HG03064 (cell line): Measurements from ENCODE around the gene CYP26B1.

Source experiments
- ATAC-seq: cut with Tn5 transposase; IDR thresholded peaks from one replicate; pipeline ENCODE4 v1.9.1; 2021; ENCODE audit warnings: low read depth; ENCODE audit not compliant: unreplicated experiment

Gene CYP26B1

DNA sequence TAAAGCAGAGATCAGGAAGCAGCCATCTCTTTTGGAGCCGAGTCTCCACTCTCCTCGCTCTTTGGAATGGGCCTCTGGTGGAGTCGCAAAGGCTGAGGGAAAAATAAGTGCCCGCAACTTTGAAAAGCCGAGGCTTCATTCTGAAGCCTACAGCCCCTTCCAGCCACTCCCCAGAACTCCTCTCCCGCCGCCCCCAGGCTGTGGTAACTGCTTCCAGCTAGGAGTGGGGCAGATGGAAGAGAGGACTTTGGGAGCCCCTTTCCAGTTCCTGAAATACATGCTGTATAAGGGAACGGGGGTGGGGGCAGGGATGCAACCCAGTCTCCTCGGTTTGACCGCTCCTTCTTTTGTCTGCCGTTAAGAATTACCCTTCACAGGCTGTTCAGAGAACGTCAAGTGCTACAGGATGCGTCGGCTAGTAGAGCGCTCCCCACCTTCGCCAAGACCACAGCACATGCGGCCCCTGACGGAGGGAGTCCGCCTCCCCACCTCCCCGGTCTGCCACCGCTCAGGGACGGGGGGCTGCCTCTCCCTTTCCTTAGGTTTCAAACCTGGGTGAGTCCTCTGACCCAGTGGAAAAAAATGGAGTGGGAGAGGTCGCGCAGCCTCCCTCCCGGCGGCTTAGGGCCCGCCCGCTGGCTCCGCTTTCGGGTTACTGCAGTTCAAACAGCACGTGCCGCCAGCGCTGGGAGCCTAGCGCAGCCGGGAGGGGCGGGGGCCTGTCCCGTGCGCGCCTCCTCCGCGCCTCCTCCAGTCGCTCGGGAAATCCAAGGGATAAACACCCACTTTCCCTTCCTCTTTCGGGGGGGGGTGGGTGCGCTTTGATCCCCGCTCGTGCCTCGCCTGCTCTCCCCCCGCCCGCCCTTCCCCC is 4.9 kb downstream of the CYP26B1 start:
- no peak for ATAC-seq

- no peak for ATAC-seq
Observed at GRCh38 chr2:72141881-72142451, 5.7 kb downstream of the CYP26B1 start.

GRCh38 chr2:72141032-72141645 is 6.5 kb downstream of the CYP26B1 start:
- ATAC-seq, result no peak

GRCh38 chr2:72140621-72140960 is 7.1 kb downstream of the CYP26B1 start:
- ATAC-seq, result no peak

- ATAC-seq, result no peak
Observed at GRCh38 chr2:72139874-72140620, 7.6 kb downstream of the CYP26B1 start.

GRCh38 chr2:72139471-72139873 is 8.2 kb downstream of the CYP26B1 start:
- ATAC-seq, result no peak

DNA sequence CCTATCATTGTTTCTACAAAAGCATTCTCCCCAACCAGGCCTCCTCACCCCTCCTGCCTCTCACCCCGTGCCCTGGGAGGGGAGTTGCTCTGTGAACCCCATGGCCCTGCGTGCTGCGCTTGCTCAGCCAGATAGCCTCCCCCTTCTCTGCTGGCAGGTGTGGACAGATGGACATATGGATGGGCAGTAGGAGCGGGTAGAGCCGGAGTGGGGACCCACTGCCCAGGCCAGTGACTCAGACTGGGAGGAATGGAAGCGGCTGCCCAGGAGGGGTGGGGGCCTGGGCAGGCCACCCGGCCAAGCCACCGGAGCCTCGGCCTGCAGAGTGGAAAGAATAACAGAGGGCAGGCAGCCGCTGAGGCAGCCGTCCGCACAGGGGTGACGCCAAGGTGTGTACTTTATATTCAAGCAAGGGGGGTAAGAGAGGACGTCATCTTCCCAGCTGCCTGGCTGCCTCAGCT is 8.7 kb downstream of the CYP26B1 start:
- ATAC-seq, result no peak

DNA sequence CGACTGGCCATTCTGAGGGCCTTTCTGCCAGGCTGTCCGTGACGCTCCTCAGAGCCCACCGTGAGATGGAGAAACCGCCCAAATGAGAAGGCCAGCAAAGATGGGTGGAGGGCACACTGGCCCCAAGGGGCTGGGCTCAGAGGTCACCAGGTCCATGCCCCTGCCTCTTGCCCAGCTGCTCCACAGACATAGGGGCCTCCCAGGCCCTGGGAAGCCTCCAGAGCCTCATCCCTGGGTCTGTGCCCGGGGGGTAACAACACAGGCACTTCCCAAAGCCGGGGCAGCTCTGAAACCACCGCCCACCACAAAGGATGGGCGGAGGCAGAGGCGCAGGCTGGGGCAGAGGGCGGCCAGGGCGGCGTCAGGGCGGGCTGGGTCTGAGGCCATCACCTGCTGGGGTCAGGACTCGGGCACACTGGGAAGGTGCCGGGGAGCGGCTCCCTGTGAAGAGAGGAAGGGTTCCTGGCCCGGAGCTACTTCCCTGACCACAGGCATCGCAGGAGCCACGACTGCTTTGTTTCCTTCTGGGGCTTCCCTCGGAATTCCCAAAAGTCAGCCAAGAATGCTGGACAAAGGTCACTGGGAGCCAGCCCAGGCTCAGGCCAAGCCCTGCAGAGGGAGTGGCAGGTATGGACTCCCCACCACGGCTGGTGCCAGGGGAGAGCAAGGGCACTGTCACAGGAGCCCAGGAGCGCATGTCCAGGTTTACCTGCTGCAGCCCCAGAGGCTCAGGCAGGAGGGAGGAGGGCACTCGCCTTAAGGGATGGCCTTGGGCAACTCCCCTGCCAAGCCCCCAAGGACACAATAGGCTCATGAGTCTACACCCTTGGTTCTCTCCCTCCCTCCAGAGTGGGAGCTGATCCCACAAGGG is 9.4 kb downstream of the CYP26B1 start:
- no peak for ATAC-seq

DNA sequence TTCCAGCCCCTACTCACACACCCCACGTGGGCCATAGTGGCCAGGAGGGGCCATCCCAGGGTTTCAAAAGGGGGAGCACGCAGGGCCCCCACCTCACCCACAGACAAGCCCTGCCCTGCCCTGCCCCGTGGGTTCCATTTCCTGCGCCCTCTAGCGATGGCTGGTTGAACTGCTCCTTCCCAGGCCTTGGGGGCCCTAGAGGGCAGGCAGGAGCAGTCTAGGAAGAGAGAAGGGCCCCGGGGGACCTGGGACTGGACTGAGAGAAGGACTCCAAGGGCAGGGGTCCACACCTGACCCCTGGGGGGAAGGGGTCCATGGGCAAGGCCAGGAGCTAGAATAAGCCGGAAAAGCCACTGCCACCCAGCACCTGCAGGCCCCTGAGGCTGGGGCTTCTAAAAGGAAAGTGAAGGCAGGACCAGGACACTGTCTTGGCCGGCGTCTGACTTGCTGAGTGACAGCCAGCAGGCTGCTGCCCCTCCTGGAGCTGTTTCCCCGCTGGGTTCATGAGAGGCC is 10.1 kb downstream of the CYP26B1 start:
- ATAC-seq, result peak; percentile 80

GRCh38 chr2:72136933-72137497 is 10.6 kb downstream of the CYP26B1 start:
- ATAC-seq, result peak; percentile 16

DNA sequence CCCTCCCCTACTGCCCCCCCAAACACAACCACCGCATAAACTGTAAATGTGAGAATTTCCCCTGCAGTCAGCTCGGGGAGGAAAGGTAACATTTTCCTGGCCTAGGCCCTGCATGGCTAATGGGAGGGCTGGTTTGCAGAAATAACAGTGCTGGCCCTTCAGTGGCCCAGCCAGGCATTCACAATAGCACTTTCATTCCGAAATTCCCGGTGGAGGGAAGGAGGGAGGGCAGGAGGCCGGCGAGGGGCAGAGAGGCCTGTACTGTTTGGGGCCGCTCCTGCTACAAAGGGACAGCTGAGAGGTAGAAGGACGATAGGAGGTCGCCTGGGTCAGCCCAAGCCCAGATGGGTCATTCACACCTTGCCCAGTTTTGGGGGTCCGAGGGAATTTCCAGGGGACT is 11.3 kb downstream of the CYP26B1 start:
- no peak for ATAC-seq

DNA sequence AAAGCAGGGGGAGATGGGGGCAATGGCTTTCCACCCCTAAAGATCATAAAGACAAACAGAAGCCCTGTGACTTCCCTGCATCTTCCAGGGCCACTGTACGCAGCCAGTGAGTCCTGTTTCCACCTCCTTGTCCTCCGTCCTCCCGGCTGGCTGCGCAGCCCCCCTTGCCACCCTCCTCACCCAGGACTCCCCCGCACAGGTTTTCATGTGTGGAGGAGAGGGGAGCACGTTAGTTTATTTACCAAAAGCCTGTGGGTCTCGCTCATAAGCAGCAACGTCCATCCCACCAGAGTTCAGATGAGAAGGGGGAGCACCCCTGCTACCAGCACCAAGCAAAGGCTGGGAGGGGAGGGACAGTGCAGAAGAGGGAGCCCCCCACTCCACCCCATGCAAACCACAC is 11.7 kb downstream of the CYP26B1 start:
- no peak for ATAC-seq

- ATAC-seq, result no peak
Observed at GRCh38 chr2:72134997-72135800, 12.5 kb downstream of the CYP26B1 start.

- ATAC-seq, result no peak
Observed at GRCh38 chr2:72134408-72134996, 13.2 kb downstream of the CYP26B1 start.

DNA sequence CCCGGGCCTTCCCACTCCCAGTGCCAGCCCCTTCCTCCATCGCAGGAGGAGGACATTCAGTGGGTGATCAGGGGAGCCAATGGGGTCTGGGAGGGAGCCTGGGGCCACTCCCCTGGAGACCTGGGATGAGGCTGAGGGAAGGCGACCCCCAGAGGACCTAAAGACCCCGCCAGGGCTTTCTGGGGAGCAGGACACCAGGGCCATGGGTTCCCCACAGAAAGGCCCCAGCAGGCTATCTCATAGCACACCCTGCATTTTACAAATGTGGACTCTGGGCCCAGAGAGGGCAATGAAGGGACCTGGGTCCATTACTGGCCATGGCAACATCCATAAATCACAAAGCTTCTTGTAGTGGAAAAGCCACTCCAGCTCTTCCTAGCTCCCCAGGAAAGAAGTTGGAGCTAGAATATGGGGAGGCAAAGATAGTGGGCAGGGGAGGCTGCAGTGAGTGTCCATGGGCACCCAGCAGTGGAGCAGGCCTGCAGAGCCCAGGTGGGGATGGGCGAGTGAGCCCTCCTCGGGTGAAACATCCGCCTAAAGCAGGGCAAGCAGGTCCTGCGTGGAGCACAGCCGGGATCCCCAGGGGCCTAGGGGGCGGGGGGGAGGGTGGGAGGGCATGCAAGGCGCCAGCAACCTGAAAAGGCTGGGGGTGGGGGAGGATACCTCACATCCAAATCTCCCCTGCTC is 13.8 kb downstream of the CYP26B1 start:
- no peak for ATAC-seq

DNA sequence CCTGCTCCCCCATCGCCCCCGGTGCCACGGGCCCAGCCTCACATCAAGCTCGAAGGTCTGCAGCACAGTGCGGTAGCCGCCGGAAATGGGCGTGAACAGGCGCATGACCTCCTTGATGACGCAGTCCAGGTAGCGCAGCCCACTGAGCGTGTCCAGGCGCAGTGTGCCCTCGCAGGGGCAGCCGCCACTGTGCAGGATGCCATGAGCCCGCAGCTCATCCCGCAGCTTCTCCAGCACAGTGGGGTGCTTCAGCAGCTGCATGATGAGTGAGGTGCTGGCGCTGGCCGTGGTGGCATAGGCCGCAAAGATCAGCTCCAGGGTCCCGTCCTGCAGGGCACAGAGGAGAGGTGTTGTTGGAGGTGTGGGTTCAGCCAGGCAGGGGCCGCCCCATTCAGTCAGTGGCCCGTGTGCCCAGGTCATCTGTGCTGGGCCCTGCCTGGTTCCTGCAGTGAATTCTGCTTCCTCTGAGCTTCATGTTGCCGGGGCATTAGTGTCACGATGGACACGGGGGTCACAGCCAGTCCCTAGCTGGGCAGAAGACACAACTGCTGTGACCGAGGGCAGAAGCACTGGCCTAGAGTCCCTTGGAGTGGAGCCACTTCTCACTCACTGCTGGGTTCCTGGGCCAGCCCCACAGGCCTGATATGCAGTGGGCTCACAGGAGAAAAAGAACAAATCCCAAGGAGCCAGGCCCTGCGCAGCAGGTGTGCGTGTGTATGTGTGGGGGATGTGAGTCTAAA is 14.5 kb downstream of the CYP26B1 start:
- ATAC-seq, result no peak
